B cell (primary cell): Measurements from ENCODE around the gene VEZT.

Experiments used
- CTCF ChIP-seq: fragments of 200-600 bp; IDR thresholded peaks from one replicate; pipeline ENCODE4 v1.8.0; 2022; ENCODE audit warnings: antibody characterized with exemption, mild to moderate bottlenecking
- EZH2 ChIP-seq: IDR thresholded peaks from 2 replicates; pipeline ENCODE4 v1.6.1; 2012; ENCODE audit warnings: borderline replicate concordance, low read depth, mild to moderate bottlenecking, moderate library complexity, low read length; ENCODE audit not compliant: insufficient read depth, poor library complexity, severe bottlenecking

- no peak for TF ChIP-seq CTCF
- no peak for TF ChIP-seq EZH2
Measured at GRCh38 chr12:95204141-95204866, 13.3 kb upstream of the VEZT start.
